NCI-H2196 treated with DMSO at 0.1 percent for 48 hours (cell line): ENCODE data around the gene CEL.

Experiments
- DNase-seq: peaks from one replicate; lab custom pipeline; 2025; ENCODE audit not compliant: unreplicated experiment; lab: John Stamatoyannopoulos, UW

The CEL gene

DNA sequence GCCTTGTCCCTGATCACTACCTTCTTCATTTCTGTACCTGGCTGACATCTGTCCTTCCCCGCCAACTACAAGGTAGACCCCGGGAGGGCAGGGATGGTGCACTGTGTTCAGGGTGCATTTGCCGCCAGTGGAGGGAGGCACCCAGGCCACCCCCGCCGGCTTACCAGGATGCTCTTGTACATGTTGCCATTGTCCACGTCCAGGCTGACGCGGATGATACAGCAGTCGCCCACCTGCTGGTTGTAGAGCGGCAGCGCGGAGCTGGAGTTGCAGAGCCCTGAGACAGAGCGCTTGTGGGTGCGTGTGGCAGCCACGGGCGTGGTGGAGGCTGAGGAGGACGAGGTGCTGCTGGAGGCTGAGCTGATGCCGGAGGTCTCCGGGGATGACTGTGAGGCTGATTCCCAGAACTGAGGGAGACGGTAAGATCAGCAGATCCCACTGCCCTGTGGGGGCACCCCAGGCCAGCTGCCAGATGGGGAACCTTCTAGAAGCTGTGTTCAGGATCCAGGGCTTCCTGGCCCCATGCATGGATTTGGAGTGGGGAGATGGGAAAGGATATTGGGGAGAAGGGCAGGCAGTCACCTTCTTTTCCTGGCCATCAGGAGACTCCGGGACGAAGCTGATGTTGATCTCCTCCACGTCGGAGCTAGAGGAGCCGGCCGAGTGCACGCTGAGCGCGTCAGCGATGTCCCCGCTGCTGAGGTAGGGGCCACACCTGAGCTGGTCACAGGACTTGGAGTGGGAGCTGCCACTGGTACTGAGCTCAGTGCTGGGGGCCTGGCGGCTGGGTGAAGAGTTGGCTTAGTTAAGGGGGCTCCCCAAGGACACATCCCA, 39.8 kb downstream of the CEL start:
- no peak for DNase-seq

DNA sequence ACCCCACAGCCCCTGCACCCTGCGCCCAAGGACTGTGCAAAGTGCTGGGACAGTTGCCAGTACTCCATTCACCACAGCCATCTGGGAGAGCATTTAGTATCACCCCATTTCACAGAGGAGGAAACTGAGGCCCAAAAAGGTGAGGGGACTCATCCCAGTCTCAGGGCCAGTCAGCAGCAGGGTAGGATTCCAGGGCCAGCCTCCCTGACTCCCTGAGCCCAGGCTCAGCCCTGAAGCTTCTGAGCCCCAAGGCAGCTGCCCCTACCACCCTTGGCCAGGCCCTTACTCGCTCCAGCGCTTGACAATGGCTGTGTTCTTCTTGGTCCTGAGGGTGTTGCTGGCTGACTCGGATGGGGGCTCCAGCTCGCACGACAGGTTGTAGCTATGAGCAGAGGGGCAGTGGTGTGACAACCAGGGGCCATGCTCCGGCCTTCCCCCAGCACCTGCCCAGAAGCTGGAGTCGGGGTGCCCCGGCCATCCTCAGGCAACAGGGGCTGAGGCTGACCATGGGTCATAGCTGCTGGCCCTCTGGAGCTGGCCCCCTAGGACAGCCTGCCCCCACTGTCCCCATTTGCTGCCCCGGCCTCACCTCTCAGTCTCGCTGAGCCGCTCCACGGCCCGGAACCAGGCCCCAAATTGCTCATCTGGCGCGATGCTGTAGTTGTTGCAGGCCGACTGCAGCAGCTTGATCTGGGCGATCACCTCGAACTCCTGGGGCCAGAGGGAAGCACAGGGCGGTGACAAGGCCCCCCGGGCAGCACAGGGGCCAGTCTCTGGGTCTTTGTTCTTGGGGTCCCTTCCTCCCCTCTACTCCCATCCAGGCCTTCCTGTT, 40.6 kb downstream of the CEL start:
- no peak for DNase-seq

DNA sequence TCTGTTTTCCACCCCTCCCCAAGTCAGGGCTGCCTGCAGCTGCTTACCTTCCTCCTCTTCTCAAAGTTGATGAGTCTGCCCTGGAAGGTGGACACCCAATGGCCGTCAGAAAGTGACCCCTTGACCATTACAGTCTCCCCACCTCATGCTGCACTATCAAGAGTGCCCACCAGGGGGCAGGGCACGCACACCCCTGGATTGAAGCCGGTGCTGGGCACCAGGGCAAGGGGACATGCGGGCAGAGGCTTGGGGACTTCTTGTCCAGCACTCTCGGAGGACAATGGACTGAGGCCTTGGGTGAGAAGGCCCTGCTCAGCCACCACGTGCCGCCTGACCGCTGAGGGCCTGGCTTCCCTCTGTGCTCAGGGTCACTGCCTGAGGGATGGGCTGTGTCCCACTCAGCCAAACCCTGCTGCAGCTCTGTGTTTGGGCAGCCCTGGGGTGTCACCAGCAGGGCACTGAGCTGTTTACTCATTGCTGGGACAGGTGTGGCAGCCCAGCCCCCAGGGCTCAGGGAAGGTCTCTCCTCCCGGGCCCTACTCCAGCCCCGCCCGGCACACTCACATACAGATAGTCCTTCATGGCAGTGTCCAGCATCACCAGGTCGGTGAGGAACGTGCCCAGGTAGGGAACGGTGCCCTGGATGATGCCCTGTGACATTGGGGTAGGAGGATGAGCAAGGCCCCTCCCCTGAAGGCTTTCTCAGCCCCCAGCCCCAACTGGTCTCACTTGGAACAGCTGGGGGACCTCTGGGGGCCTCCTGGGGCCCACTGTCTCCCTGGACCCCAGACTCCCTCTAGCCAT, 41.6 kb downstream of the CEL start:
- no peak for DNase-seq

DNA sequence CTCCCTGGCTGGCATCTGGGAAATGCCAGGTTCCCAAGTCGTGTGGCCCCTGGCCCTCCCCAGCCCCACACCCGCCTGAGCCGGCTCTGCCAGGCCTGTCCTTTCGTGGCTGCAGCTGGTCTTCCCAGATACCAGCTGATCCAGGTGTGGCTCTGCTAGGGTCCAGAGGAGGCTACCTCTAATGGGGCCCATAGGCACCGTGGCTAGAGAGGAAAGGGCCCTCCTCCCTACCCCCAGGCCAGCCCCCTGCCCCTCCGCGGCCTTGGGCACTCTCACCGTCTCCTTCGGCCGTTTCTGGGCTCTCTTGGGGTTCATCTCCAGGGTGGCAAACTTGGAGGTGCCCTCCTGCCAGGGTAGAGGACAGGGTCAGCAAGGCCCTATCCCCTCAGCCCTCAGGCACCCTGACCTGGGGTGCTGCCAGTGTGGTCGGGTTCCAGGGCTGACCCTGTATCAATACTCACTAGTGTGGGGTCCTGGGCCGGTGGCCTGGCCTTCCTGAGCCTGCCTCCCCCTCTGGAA, 42.3 kb downstream of the CEL start:
- no peak for DNase-seq

DNA sequence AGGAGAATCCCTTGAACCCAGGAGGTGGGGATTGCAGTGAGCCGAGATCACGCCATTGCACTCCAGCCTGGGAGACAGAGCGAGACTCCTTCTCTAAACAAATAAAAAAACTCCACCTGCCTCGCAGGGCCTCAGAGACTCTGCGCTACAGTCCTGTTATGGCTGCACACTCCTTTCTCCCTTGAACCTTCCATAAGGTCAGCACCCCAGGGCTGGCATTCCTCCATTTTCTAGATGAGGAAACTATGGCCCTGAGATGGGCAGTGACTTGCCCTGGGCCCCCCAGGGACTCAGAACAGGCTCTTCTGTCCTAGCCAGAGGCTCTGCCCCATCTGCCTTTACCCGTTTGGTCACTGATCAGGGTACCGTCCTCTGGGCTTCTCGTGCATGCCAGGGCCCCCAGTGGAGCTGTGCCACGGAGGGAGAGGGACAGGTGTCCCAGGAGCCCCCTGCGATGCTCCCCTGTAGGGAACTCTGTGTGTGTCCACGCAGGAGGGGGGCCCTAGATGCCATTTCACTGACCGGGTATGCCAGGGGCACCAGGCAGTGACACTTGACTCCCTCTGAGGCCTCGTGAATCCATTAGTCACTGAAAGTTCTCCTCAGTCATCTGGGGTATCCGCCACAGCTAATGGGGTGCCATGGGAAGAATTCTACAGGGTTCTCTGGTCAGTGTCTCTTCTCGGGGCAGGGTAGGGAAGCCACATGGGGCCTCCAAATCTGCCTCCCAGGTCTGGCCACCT, 43.1 kb downstream of the CEL start:
- no peak for DNase-seq

DNA sequence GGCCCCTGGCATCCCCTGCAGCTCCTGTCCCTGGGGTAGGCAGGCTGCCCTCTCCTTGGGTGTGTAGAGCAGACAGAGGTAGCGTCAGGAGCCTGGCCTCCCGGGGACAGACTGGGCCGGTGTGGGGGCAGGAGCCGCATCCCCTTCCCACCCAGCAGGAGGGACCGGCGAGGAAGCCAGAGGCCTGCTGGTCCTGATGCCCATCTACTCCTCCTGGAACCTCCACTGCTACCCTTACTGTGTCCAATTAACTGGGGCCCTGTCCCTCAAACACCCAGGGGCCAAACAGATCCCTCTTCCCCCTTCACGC, 43.6 kb downstream of the CEL start:
- no peak for DNase-seq

DNA sequence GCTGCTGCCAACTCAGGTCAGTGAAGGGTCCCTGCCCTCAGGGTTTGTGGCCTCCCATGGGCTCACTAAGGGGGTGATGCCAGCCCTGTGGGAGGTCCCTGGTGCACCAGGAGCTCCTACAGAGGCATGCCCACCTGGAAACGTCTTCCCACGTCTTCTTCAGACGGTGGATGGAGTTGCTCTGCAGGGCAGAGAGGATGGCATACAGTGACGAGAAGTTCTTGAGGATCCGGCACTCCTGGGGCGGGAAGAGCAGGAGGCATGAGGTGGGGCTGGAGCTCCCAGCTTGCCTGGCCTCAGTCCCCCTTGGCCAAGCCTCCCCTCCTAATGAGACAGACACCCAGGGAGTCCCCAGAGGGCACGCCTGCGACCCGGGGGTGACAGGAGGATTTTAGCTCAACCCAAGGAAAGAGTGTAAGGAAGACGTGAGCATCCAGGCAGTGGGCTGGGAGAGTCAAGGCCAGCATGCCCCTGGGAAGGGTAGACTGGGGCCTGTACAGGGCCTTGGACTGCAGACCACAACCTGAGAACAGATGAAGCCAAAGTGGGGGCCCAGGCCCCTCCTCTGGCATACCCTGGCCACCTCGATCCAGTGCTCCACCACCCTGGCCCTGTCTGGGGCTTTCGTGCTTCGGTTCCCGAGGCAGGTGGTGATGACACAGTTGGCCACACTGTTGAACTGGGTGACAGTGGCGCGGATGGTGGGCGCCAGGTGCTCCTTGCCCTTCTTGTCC, 44.9 kb downstream of the CEL start:
- DNase-seq: no peak

DNA sequence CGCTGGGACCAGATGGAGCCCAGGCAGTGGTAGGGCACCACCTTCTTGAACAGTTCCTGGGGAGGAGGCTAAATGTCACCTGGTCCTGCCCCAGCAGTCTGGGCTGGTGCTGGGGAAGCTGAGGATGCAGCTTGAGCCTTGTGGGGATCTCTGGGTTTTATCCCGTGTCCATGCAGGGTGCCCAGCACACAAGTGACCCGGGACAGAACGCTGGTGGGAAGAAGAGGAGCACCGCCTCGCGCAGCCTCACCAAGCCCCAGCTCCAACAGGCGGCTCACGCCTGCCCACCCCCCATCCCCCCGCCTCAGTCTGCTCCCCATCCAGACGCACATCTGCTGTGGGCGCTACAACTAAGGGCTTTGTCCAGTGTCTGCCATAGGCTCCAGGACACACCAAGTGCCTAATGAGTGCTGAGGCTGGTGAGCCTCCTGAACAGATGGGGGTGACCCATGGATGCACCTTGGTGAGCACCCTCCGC, 45.5 kb downstream of the CEL start:
- no peak for DNase-seq

DNA sequence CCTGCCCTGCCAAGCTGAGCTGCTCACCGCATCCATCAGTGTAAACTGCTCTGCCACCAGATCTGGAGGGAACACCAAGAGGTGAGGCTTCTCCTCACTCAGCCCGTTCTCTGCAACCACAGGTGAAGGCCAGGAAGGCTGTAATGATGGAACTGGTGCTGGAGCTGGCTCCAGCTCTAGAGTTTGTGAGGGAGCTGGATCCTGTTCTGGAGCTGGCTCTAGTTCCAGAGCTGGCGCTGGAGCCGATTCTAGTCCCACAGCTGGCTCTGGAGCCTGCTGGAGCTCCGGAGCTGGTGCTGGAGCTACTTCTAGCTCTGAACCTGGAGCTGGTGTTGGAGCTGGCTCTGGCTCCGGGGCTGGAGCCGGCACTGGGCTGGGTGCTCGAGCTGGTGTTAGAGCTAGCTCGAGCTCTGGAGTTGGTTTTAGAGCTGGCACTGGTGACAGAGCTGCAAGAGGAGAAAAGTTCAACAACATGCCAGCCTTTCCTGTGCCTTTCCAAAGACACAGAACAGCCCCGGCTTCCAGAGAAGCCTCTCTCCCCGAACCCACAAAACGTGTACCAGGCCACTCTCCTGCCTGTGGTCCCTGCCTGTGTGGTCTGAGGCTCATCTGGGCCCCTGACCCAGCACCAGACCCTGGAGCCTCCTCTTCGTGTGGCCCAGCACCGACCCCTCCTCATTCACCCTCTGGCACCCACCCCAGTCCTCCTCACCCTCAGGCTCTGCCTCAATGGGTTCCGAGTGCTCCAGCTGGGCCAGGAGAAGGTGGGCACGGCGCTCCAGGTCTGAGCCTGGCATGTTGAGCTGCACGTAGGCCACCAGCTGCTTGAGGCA, 46.4 kb downstream of the CEL start:
- DNase-seq: no peak

DNA sequence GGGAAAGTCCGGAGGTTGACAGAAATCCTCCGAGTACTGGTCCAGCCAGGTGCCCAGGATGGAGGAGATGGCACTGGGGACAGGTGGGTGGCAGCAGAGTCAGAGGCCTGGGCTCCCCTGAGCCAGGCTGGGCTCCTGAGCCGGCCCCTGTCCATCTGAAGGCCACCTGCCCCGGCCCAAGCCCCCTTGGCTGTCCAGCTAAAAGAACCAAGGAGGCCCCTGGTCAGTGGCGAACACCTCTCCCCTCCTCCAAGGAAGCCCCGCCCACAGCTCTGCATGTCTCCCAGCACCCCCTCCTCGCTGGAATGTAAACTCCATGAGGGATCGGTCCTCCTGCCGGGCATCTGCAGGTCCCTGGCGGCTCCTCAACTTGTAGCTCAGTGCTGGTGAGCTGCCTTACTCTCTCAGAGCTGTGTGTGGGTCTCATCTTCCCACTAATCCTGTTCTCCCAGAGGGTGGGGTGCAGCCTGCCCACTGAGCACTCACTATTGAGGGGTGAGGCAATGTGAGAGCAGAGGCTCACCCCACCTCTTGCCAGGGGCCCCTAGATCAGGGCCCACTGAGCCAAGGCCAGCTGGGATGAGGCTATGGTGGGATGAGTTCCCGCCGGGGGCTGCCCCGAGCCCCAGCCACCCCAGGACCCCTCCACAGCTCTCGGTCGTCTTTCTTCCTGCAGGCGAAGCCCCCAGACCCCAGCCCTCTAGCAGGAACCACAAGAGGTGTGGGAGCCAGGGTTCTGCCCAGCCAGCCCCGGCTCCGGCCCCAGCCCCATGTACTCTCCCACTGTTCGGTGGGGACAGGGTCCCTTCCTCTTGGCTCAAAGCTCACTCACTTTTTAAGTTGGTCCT, 47.2 kb downstream of the CEL start:
- no peak for DNase-seq

DNA sequence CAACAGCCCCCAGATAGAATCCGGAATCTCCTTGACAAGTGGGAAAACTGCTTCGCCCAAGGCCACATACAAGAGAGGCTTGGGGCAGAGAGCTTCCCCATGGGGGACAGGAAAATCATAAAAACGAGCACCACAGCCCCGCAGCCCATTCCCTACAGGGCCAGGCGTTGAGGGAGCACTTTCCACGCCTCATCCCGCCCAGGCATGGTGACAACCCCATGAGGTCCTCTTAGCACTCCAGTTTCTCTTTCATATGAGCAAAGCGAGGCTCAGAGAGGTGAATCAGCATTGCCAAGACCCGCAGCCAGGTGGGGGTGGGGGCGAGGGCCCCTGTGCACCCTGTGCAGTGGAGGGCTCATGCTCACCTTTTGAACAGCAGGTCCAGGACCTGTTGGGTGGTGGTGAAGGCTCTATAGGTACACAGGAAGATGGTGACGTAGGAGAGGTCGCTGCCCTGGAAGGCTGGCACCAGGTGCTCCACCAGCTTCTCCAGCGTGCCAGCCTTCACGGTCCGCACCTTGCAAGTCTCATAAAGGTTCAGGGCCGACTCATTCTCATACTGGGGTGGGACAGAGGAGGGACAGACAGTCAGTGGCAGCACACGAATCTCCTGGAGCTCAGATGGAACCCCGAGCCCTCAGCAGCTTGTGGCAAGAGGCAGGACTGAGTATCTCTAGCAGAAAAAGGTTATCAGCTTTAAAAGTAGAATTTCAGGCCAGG, 48.3 kb downstream of the CEL start:
- DNase-seq: no peak

DNA sequence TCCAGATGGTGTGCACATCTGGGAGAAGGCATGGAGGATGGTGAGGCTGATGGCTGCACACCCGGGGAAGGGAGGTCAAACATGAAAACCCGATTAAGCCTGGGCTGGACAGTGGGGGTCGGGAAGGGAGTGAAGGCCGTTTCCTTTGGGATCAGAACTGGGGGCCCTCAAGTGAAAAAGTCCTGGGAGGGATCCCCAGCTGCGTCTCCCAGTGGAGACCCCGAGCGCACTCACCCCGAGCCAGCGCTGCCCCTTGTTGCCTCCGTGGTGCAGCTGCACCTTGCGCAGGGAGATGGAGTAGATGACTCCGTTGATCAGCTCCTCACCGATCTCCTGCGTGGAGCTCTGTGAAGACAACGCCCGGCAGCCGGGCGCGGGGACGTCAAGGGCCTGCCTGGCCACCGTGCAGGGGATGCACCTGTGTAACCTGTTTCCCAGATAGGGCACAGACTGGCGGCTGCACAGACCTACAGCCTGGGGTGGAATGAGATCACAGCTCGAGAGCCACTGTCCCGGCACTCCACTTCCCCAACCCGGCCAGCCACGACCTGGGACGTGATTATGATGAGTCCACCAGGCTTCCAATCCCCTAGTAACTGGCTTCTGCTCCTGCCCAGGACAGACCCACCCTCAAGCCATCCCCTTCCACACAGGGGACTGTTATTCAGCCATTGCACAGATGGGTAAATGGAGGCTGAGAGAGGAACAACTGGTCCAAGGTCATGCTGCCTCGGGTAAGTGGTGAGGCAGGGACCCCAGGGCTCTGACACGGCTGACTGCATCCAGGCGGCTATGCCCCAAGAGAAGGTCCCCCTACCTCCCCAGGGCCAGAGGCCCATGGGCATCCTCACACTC, 50.3 kb downstream of the CEL start:
- DNase-seq: no peak

DNA sequence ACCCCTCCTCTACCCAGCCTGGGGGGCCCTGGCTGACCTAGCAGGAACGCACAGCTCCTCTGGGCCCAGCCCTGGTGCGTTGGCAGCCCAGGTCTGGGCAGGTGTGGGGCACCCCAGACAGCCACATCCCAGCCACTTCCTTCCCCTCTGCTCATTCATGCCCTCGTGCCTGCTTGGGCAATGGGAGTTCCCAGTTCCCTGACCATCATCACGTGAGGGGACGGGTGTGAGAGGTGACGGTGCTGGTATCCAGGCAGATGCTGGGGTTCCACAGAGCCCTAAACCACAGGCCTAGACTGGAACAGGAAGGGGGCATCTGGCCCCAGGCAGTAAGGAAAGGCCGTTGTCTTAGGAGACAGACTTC, 50.9 kb downstream of the CEL start:
- no peak for DNase-seq

DNA sequence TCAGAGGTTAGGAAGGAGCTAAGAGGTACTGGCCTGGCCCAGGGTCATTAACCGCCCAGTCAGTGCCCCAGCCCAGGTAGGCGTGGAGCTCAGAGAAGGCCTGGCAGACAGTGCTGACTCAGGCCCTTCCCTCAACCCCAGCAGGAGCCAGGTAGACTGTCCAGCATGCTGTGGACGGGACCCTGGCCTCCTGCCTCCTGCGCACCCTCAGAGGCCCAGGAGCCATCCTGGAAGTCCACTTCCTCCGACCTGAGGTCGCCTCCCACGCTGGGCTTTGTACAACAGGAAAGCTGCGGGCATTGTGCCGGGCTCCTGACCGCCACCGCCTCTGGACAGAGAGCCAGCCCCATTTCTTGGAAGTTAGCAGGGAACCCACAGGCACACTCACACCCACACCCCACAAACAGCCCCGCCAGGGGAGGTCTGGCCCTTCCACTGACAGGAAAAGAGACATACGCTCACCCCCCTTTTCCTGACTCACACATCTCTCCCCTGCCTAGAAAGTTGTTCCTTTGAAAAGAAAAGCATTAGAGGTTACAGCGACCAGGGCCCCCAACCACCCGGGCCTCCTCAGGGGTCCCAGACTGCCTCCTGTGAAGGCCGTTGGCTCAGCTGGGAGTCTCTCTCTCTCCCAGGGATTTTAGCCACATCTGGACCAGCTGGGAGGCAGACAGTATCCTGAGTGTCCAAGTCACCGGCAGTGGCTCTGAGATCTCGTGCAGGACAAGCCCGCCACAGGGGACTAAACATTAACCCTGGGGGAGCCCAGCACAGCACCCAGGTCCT, 51.6 kb downstream of the CEL start:
- no peak for DNase-seq

DNA sequence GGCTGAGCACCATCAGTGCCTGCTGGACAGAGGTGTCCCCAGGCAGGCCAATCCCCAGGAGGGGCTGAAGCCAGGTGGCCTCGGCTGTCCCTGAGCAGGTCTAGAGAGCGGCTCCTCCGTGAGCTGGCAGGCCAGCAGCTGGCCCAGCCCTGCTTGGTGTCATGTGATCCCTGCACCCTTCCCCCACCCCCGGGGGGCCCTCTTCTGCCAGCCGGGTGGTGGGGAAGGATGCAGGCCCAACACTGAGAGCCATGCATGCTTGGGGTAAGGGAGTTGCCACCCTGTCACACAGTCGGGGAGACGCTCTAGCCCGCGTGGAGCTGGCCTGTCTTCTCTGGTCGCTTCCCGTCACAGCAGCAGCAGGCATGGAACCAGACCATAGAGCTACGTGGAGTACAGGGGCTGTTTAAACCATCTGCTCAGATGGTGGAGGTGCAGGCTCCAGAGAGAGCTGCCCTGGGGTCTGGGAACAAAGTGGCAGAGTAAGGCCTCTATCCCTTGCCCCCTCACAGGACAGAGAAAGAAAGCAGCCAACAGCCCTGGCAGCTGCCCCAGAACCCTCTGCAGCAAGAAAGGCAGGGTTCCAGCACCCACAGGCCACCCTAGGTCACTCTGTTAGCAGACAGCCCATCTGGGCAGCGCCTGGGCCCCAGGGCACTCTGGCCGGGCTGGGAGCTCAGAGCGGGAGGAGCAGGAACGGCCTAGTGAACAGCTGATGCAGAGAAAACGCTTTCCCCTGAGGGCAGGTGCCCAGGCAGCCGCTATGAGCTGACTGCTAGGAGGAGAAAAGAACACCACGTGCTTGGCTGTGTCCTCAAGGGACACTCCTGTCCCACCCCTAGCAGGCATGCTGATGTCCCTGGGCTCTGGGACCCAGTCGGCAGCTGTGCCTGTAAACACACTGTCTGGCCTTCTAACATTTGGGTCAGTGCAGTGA, 52.4 kb downstream of the CEL start:
- no peak for DNase-seq
